Neural cell (in vitro differentiated cells): Measurements from ENCODE around the gene WRAP73. TPM values are rescaled to one million over a fixed set of nuclear protein-coding genes. Genes with fewer than 3 reads are reported as not detected.

Experiments used
- H2AFZ ChIP-seq: fragments of 200-600, 300-800 bp; sonication (generic), shearing (Covaris generic); 2 replicates; pipeline ENCODE4 v1.6.0; 2014; ENCODE audit warnings: low read depth, mild to moderate bottlenecking, antibody characterized with exemption, low read length, moderate library complexity
- H3F3A ChIP-seq: fragments of 200-600 bp; shearing (Covaris generic); 2 replicates; pipeline ENCODE4 v1.6.1; 2016; ENCODE audit warnings: mild to moderate bottlenecking, moderate library complexity, mixed read lengths, antibody characterized with exemption, low read length; ENCODE audit not compliant: insufficient read depth, poor library complexity, severe bottlenecking
- H3K27ac ChIP-seq: fragments of 200-600, 300-800 bp; sonication (generic), shearing (Covaris generic); 2 replicates; pipeline ENCODE4 v1.5.1; 2014; ENCODE audit warnings: mild to moderate bottlenecking, low read length, moderate library complexity
- H3K27me3 ChIP-seq: fragments of 300-800, 200-600 bp; sonication (generic), shearing (Covaris generic); 2 replicates; pipeline ENCODE4 v1.6.0; 2014; ENCODE audit warnings: mild to moderate bottlenecking, low read depth, low read length, moderate library complexity; ENCODE audit not compliant: insufficient read depth
- H3K36me3 ChIP-seq: fragments of 300-800, 200-600 bp; sonication (generic), shearing (Covaris generic); 2 replicates; pipeline ENCODE4 v1.5.1; 2014; ENCODE audit warnings: mild to moderate bottlenecking, antibody characterized with exemption, low read length, moderate library complexity; ENCODE audit not compliant: insufficient read depth
- H3K4me2 ChIP-seq: fragments of 300-800, 200-600 bp; sonication (generic), shearing (Covaris generic); 2 replicates; pipeline ENCODE4 v1.6.0; 2014; ENCODE audit warnings: mild to moderate bottlenecking, low read length
- H3K4me3 ChIP-seq: fragments of 300-800, 200-600 bp; sonication (generic), shearing (Covaris generic); 2 replicates; pipeline ENCODE4 v1.5.1; 2014; ENCODE audit warnings: mild to moderate bottlenecking, low read length, moderate library complexity
- H3K79me2 ChIP-seq: fragments of 200-600 bp; shearing (Covaris generic); replicated peaks from 2 replicates; pipeline ENCODE4 v1.6.0; 2014; ENCODE audit warnings: mild to moderate bottlenecking, low read length, moderate library complexity; ENCODE audit not compliant: insufficient read depth
- H3K9ac ChIP-seq: fragments of 300-800, 200-600 bp; sonication (generic), shearing (Covaris generic); 2 replicates; pipeline ENCODE4 v1.6.1; 2016; ENCODE audit warnings: mild to moderate bottlenecking, low read length, mixed read lengths
- H3K9me2 ChIP-seq: fragments of 200-600 bp; shearing (Covaris generic); 2 replicates; pipeline ENCODE4 v1.6.1; 2016; ENCODE audit warnings: mild to moderate bottlenecking, low read length, mixed read lengths; ENCODE audit not compliant: insufficient read depth
- H3K9me3 ChIP-seq: fragments of 200-600, 300-800 bp; sonication (generic), shearing (Covaris generic); 2 replicates; pipeline ENCODE4 v1.6.1; 2016; ENCODE audit warnings: mild to moderate bottlenecking, mixed run types, low read length, moderate library complexity, mixed read lengths
- H4K20me1 ChIP-seq: fragments of 200-600 bp; shearing (Covaris generic); 2 replicates; pipeline ENCODE4 v1.6.1; 2016; ENCODE audit warnings: mild to moderate bottlenecking, mixed run types; ENCODE audit not compliant: insufficient read depth
- EP300 ChIP-seq: fragments of 450-650 bp; conservative IDR thresholded peaks from 2 replicates; pipeline ENCODE4 v1.6.1; 2014; ENCODE audit warnings: antibody characterized with exemption, mild to moderate bottlenecking, moderate library complexity; ENCODE audit not compliant: poor library complexity, severe bottlenecking
- EZH2 ChIP-seq: fragments of 200-600, 300-800 bp; shearing (Covaris generic), sonication (generic); IDR thresholded peaks from 2 replicates; pipeline ENCODE4 v1.6.1; 2014; ENCODE audit warnings: antibody characterized with exemption, low read length, borderline replicate concordance, mild to moderate bottlenecking; ENCODE audit not compliant: insufficient read depth, poor library complexity, severe bottlenecking
- MXI1 ChIP-seq: fragments of 450-650 bp; conservative IDR thresholded peaks from 2 replicates; pipeline ENCODE4 v1.6.1; 2014; ENCODE audit warnings: antibody characterized with exemption, mild to moderate bottlenecking; ENCODE audit not compliant: poor library complexity, severe bottlenecking
- POLR2AphosphoS5 ChIP-seq: IDR thresholded peaks from 2 replicates; pipeline ENCODE4 v1.6.1; 2012
- RAD21 ChIP-seq: fragments of 450-650 bp; conservative IDR thresholded peaks from 2 replicates; pipeline ENCODE4 v1.6.1; 2014; ENCODE audit warnings: antibody characterized with exemption, mild to moderate bottlenecking, moderate library complexity
- SMC3 ChIP-seq: fragments of 450-650 bp; conservative IDR thresholded peaks from 2 replicates; pipeline ENCODE4 v1.6.1; 2014; ENCODE audit warnings: antibody characterized with exemption, mild to moderate bottlenecking, moderate library complexity; ENCODE audit not compliant: poor library complexity
- TAF1 ChIP-seq: IDR thresholded peaks from 2 replicates; pipeline ENCODE4 v1.6.1; 2012; ENCODE audit warnings: low read depth
- polyA plus RNA-seq: library from polyadenylated mRNA; depleted of rRNA; stranded (reverse); fragments of >200 nt; gene quantifications from 2 replicates; pipeline ENCODE4 v1.2.3, GENCODE V29; 2014
- TF ChIP-seq, protein P1 (sequence below): fragments of 450-650 bp; IDR thresholded peaks from 2 replicates; pipeline ENCODE4 v1.5.1; 2014; ENCODE audit warnings: antibody characterized with exemption, mild to moderate bottlenecking, moderate library complexity; ENCODE audit not compliant: poor library complexity, severe bottlenecking
- TF ChIP-seq, protein P2 (sequence below): IDR thresholded peaks from 2 replicates; pipeline ENCODE4 v1.6.1; 2012; ENCODE audit warnings: borderline replicate concordance

Gene WRAP73
- polyA plus RNA-seq, 1 donor from 2014 or later = 32.9 TPM

DNA sequence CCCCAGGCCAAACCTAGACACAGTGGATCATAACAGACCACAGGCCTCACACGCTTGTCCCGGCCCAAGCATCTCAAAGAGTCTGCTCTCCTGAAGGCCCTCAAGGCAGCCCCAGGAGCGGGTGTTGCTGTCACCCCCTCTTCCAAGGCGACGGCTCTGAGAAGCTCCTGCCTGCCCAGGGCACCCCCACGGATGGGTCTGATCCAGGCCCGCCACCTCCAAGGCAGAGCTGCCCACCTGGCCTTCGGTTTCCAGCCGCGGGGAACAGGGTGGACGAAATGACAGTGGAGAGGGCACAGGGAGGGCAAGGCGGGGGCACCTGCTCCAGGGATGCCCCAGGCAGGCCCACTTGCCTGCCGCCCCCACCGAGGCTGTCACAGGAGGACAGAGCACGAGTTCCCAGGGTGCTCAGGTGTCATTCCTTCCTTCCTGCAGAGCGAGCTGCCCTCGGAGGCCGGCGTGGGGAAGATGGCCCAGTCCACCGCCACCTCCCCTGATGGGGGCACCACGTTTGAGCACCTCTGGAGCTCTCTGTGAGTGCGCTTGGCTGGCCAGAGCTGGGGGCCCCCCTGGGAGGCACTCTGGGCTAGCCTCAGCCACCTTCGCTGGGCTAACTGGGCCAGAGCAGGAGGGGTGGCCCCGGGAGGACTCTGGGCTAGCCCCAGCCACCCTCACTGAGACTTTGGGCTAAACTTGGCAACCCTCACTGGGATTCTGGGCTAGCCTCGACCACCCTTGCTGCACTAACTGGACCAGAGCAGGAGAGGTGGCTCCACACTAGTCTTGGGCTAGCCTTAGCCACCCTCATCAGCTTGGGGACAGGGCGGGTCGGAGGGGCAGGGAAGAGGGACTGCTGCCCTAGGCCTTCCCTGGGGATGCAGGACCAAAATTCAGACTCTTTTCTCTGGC, 32.2 kb upstream of the WRAP73 start:
- H3K27me3 ChIP-seq = no peaks in the 10 kb centered on the region
- no peaks in the 10 kb centered on the region for H3K36me3 ChIP-seq
- H3K4me2 ChIP-seq = no peak overlapping the region
- no peak overlapping the region for H3K9ac ChIP-seq
- H2AFZ ChIP-seq = no peak overlapping the region
- no peaks in the 10 kb centered on the region for H3K9me2 ChIP-seq
- H3K79me2 ChIP-seq = no peaks in the 10 kb centered on the region
- no peaks in the 10 kb centered on the region for H3K9me3 ChIP-seq
- H3K4me3 ChIP-seq = no peak overlapping the region
- H4K20me1 ChIP-seq = no peaks in the 10 kb centered on the region
- H3K27ac ChIP-seq = no peak overlapping the region
- TF ChIP-seq EZH2 (no peak), SMC3 (no peak), POLR2AphosphoS5 (no peak)
- TF ChIP-seq, protein P1, sequence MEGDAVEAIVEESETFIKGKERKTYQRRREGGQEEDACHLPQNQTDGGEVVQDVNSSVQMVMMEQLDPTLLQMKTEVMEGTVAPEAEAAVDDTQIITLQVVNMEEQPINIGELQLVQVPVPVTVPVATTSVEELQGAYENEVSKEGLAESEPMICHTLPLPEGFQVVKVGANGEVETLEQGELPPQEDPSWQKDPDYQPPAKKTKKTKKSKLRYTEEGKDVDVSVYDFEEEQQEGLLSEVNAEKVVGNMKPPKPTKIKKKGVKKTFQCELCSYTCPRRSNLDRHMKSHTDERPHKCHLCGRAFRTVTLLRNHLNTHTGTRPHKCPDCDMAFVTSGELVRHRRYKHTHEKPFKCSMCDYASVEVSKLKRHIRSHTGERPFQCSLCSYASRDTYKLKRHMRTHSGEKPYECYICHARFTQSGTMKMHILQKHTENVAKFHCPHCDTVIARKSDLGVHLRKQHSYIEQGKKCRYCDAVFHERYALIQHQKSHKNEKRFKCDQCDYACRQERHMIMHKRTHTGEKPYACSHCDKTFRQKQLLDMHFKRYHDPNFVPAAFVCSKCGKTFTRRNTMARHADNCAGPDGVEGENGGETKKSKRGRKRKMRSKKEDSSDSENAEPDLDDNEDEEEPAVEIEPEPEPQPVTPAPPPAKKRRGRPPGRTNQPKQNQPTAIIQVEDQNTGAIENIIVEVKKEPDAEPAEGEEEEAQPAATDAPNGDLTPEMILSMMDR = no peak
- H3F3A ChIP-seq = no peaks in the 10 kb centered on the region

DNA sequence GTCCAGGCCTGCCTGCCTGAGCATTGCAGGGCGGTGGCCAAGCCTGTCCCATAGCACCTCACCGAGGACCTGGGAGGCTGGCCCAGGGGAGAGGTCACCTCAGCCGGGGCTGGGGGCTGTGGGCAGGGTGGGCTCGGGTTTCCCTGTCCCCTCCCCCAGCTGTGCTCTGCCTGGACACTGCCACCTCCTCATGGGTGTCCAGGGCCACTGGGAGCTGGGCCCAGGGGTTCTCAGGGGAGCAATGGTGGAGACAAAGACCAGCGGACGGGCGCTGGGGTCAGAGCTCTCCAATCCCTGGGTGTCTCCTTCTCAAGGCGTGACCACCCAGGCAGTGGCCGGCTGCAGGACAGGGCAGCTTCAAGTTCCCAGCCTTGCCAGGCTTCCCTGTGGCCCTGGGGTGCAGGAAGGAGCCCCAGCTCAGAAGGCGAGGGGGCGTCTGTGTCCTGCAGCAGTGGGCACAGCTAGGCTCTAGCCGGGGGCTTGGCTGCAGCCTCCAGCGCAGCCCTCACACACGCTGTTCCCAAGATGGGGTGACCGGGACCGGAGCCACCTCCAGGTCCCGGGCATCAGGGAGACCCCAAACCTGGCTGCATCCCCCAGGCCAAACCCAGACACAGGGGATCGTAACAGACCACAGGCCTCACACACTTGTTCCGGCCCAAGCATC, 31.5 kb upstream of the WRAP73 start:
- no peaks in the 10 kb centered on the region for H3K9me2 ChIP-seq

More for the DNA sequence above, 31.5 kb upstream of the WRAP73 start:
- Histone ChIP-seq H3K9me3 (no peaks in the 10 kb centered on the region), H3K27ac (no peak overlapping the region), H2AFZ (no peak overlapping the region), H4K20me1 (no peaks in the 10 kb centered on the region), H3K4me2 (no peak overlapping the region), H3K27me3 (no peaks in the 10 kb centered on the region), H3K4me3 (no peak overlapping the region), H3F3A (no peaks in the 10 kb centered on the region), H3K36me3 (no peaks in the 10 kb centered on the region), H3K9ac (no peak overlapping the region), H3K79me2 (no peaks in the 10 kb centered on the region)
- no peak for TF ChIP-seq POLR2AphosphoS5
- TF ChIP-seq, protein P1 = no peak
- TF ChIP-seq RAD21 = no peak
- TF ChIP-seq MXI1 = no peak
- no peak for TF ChIP-seq SMC3
- no peak for TF ChIP-seq EP300
- no peak for TF ChIP-seq EZH2
- TF ChIP-seq, protein P2, sequence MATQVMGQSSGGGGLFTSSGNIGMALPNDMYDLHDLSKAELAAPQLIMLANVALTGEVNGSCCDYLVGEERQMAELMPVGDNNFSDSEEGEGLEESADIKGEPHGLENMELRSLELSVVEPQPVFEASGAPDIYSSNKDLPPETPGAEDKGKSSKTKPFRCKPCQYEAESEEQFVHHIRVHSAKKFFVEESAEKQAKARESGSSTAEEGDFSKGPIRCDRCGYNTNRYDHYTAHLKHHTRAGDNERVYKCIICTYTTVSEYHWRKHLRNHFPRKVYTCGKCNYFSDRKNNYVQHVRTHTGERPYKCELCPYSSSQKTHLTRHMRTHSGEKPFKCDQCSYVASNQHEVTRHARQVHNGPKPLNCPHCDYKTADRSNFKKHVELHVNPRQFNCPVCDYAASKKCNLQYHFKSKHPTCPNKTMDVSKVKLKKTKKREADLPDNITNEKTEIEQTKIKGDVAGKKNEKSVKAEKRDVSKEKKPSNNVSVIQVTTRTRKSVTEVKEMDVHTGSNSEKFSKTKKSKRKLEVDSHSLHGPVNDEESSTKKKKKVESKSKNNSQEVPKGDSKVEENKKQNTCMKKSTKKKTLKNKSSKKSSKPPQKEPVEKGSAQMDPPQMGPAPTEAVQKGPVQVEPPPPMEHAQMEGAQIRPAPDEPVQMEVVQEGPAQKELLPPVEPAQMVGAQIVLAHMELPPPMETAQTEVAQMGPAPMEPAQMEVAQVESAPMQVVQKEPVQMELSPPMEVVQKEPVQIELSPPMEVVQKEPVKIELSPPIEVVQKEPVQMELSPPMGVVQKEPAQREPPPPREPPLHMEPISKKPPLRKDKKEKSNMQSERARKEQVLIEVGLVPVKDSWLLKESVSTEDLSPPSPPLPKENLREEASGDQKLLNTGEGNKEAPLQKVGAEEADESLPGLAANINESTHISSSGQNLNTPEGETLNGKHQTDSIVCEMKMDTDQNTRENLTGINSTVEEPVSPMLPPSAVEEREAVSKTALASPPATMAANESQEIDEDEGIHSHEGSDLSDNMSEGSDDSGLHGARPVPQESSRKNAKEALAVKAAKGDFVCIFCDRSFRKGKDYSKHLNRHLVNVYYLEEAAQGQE = no peak
- no peak for TF ChIP-seq TAF1
